ENCODE measurements around the gene TRAPPC14.
"Not testable (repeated sequence)": the region's sequence is repeated elsewhere in the genome, so short reads cannot be mapped to it uniquely, and the experiment has no call there.

DNA sequence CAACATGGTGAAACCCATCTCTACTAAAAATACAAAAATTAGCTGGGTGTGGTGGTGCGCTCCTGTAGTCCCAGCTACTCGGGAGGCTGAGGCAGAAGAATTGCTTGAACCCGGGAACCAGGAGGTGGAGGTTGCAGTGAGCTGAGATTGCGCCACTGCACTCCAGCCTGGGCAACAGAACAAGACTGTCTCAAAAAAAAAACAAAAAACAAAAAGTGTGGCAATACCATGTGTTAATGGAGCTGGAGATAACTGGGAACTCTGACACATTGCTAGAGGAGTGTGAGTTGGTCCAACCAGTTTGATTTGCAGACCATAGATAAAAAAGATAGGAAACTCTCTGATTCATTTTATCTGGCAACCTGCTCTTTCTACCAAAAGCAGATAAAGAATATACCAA lies 12.2 kb downstream of the TRAPPC14 start:
- TF ChIP-seq, protein P1, sequence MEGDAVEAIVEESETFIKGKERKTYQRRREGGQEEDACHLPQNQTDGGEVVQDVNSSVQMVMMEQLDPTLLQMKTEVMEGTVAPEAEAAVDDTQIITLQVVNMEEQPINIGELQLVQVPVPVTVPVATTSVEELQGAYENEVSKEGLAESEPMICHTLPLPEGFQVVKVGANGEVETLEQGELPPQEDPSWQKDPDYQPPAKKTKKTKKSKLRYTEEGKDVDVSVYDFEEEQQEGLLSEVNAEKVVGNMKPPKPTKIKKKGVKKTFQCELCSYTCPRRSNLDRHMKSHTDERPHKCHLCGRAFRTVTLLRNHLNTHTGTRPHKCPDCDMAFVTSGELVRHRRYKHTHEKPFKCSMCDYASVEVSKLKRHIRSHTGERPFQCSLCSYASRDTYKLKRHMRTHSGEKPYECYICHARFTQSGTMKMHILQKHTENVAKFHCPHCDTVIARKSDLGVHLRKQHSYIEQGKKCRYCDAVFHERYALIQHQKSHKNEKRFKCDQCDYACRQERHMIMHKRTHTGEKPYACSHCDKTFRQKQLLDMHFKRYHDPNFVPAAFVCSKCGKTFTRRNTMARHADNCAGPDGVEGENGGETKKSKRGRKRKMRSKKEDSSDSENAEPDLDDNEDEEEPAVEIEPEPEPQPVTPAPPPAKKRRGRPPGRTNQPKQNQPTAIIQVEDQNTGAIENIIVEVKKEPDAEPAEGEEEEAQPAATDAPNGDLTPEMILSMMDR (IDR thresholded peaks at IDR 0.05): not testable (repeated sequence)
- not testable (repeated sequence) for TF ChIP-seq POLR2A (IDR thresholded peaks at IDR 0.05)
